Dermis blood vessel endothelial cell (primary cell): ENCODE measurements around the gene SHD. TPM values are rescaled to one million over a fixed set of nuclear protein-coding genes. Genes with fewer than 3 reads are reported as not detected.

ENCODE experiments used
- DNase-seq: peaks from one replicate; pipeline ENCODE4 v3.0.0; 2010
- total RNA-seq: library from RNA; depleted of rRNA; stranded (reverse); fragments of >200 nt; gene quantifications from 2 replicates; pipeline ENCODE4 v1.2.3, GENCODE V29; 2014

SHD gene
- total RNA-seq, 1 donor from 2014 or later, result not detected

DNA sequence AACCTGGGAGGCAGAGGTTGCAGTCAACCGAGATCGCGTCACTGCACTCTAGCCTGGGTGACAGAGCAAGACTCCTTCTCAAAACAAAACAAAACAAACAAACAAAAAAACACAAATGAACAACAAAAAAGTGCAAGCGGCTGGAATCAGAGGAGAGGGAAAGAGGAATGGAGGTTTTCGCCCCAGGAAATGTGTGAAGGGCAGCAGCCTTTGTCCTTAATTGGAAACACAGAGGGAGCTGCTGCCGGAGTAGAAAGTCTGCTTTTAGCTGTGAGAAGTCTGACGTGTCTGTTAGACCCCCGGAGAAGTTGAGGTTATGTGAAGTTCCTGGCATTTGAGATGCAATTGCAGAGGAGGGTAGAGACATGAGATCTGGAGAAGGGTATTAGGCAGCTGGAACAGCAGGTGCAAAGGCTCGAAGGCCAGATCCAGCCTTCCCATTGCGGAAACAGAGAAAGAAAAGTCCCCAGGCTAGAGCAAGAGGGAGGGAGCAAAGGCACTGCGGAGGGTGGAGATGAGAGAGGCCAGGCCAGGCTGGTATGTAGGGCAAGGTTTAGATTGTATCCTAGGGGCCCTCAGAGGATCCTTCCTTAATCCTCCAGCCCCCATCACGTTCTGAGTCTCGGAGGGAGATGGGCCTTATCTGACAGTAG, 22.6 kb downstream of the SHD start:
- DNase-seq, result no peak

DNA sequence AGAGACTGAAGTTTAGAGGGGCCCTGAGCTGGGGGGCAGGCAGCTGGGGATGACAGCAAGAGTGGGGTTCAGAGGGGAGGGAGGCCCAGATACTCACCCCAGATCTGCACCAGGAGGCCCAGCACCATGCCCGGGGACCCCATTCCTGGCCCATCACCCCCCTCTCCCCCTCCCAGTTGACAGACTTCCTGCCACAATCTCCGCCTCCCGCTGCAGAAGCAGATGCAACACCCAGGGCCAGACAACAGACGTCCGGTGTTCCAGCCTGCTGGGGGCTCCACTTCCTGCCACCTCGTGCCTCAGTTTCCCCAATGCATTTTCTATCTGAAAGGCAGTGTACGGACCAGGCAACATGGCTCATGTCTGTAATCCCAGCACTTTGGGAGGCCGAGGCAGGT, 23.2 kb downstream of the SHD start, which contains the start of gene TMIGD2:
Gene TMIGD2, minus strand, starts transcription at position 147 of the 398 bp plus-strand sequence. Its CDS starts 4 bp downstream, at position 143.
- DNase-seq, result no peak

DNA sequence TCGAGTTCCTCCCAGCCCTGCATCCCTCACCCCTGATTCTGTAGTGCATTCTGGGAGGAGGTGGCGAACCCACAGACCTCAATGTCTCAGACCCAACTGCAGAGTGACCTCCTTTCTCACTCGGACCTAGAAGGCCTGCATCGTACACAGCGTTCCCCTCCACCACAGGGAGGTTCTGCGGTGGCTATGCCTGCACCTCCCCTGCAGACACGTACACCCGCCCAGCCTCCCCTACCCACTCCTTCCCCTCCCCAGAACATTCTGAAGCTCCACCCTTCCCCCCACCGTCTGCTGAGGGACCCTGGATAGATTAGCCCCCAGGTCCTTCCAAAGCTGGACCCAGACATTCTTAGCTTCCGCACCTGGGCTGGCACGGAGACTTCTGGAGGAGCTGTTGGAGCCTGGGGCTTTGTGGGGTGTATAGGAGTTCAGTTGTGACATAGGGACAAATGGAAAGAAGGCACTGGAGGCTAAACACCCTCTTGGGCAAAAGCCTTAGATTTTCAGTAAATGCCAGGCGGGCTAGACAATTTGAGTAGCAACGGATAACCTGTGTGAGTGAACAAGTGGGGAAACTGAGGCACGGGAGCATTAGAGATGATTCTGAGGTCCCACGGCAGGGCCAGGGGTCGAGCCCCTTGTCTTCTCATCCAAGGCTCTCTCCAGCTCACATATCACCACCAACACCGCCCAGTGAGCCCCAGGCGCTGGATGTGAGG, 24.9 kb downstream of the SHD start:
- no peak for DNase-seq

DNA sequence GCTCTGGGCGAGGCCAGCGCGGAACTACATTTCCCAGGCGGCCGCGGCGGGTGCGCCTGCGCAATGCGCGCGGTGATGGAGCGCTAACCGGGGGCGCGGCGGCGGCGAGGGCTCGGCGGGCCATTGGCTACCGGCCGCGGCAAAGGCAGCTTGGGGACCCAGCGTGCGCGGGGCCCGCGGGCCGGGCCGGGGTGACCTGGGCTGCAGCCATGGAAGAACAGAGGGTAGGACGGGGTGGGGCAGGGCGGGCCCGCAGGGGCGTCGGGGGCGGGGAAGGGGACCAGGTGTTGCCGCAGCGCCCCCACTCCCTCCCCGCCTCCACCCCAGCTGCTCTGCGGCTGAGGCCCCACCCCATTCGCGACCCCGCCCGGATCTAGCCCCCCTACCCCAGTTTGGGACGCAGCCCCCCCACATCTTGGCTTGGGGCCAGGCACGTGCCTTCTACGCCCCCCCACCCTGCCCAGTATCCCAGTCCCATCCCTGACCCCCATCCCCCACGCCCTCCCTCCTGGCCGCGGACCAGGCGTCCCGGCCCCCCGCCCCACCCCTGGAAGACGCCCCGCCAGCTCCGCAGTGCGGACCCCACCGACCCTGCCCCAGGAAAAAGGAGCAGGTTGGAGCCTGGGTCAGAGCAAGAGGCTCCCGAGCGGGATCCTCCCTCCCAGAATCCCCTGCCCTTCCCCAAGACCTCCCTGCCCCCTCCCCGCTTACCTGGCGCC, 25.6 kb downstream of the SHD start, which contains the start of gene FSD1:
Gene FSD1, plus strand, starts transcription at position 61 of the 719 bp plus-strand sequence. Its CDS starts 149 bp downstream, at position 210.
- DNase-seq, result peak; percentile 57

DNA sequence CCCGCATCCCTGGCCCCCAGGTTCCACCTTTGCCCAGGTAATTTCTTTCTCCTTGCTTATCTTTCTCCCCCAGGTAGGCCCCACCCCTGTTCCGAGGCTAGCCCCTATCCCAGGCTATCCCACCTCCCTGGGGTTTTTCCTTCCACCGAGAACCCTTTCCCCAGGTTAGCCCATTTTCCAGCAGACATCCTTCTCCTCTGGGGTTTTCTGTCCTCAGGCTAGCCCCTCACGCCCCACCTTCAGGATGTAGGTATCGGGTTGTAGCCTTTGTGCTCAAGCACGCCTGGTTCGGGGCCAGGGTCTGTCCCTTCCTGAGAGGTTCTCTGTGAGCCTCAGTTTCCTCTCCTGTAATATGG, 26.2 kb downstream of the SHD start:
- DNase-seq, result no peak

DNA sequence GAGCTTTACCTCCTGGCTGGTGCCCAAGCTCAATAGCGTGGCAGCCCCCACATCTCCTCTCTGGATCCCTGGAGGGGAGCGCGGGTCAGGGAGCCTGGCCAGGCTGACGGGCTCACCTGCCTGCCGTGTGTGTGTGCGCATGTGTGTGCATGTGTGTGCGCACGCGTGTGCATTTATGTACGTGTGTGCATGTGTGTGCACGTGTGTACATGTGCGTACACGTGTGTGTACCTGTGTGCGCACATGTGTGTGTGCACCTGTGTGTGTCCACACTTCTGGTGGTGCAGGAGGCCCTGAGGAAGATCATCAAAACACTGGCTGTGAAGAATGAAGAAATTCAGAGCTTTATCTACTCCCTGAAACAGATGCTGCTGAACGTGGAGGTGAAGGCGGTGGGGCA, 26.6 kb downstream of the SHD start:
- DNase-seq, result no peak

DNA sequence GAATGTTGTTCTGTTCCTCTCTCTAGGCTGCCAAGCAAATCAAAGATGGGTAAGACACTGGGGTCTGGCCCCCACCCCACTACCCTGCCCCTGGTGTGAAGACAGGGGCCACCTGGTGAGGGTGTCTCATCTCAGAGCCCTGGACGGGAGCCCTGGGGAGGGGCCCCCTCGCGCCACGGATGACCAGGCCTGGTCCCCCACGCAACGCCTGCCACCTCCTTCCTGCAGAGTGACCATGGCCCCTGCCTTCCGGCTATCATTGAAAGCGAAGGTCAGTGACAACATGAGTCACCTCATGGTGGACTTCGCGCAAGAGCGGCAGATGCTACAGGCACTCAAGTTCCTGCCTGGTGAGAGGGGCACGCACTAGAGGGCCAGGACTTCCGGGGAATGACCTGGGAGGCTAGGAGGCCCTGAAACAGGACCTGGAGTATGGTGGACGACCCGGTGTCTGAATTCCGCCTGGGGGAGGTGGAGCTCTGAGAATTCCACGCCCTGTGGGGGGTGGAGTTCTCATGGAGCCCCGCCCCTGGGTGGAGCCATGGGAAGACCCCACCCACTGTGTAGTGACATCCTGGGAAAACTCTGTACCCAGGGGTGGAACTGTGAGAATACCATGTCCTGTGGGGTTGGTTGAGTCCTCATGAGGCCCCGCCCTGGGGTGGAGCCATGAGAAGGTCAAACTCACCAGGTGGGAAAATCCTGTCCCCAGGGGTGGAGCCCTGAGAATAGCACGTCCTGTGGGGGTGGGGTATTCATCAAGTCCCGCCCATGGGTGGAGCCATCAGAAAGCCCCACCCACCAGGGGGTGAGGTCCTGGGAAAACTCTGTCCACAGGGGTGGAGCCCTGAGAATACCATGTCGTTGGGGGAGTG, 31.4 kb downstream of the SHD start:
- no peak for DNase-seq

DNA sequence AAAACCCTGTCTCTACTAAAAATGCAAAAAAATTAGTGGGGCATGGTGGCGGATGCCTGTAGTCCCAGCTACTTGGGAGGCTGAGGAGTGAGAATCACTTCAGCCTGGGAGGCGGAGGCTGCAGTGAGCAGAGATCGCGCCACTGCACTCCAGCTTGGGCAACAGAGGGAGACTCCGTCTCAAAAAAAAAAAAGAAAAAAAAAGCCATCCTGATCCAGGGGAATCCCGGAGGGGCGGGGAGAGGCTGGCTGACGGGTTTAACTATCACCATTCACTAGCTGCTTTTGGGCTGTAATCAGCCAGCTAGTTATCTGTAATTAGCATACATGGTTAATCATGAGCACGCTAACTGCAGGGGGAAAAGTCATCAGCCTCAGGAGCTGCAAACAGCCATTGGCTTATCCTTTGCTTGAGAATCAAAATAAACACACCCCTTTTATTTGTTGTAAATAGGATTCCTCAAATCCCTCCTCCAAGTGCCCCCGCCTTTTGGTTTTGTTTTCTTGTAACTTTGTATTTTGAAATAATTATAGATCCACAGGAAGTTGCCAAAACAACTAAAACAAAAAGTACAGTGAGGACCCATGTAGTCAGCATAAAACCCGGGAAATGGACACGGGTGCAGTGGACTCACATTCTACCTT, 34.9 kb downstream of the SHD start:
- no peak for DNase-seq

DNA sequence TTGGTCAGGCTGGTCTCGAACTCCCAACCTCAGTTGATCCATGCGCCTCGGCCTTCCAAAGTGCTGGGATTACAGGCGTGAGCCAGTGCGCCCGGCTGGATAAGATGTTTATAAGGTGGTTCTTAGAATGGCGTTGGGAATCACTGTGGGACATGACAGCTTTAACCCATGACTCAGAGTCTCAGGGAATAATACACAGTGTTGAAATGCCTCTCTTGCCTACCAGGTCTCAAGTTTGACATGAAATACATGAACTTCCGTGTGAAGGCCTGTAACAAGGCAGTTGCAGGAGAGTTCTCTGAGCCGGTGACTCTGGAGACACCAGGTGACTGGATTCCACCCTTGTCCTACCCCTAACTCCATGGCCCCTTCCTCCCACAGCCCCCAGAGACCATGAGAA, 37.9 kb downstream of the SHD start:
- no peak for DNase-seq

DNA sequence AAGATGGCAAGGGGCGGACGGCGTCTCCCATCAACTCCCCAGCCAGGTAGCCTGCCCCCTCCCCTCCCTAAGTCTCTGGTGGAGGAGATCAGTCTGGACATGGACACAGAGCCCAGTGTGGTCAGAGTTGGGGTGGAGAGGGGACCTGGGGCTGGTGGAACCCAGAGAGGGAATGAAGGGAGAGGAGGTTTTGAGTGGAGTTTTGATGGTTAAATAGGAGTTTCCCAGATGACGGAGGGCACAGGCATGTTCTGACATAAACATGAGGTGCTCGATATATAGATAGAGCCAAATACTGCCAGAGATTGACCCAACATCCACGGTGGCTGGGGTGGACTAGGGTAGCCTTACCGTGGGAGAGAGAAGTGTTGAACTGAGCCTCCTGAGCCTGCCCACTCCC, 39.4 kb downstream of the SHD start:
- no peak for DNase-seq

DNA sequence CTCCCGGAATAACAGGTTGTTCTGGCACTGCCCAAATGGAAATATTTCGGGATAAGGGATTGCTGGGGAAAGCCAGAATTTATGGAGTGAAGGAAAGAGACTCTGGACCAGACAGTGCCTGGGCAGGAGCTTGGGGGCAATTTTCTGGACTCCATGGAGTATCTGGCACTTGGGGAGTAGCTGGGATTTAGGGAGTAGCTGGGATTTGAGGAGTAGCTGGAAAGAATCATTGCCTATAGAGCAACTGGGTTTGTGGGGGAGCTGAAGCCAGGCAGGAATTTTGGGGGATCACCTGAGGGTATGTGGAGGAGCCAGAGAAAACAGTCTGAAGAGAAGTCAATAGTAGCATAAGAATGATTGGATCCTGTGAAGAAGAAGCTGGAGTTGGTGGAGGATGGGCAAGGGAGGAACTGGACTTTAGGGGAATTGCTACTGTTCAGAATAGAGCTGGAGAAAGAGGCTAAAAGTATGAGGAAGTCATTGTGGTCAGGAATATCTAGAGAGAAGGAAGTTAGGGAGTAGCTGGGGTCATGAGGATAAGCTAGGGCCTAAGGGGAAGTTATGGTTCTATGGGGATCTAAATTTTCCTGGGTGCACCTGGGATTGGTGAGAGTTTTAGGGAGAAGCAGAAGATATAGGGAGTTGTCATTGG, 40.1 kb downstream of the SHD start:
- no peak for DNase-seq

DNA sequence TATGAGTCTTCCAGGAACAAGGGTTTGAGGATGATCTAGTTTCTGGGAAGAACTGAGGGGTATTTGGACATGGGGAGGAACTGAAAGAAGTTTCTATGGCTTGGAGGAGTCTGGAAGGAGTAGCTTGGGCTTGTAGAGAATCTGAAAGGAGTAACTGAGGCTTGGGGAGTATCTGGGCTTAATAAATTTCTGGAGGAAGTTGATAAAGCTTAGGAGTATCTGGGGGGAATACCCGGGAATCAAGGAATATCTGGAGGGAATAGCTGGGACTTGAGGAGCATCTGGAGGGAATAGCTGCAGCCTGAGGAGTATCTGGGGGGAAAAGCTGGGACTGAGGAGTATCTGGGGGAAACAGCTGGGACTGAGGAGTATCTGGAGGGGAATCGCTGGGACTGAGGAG, 41.4 kb downstream of the SHD start:
- no peak for DNase-seq

DNA sequence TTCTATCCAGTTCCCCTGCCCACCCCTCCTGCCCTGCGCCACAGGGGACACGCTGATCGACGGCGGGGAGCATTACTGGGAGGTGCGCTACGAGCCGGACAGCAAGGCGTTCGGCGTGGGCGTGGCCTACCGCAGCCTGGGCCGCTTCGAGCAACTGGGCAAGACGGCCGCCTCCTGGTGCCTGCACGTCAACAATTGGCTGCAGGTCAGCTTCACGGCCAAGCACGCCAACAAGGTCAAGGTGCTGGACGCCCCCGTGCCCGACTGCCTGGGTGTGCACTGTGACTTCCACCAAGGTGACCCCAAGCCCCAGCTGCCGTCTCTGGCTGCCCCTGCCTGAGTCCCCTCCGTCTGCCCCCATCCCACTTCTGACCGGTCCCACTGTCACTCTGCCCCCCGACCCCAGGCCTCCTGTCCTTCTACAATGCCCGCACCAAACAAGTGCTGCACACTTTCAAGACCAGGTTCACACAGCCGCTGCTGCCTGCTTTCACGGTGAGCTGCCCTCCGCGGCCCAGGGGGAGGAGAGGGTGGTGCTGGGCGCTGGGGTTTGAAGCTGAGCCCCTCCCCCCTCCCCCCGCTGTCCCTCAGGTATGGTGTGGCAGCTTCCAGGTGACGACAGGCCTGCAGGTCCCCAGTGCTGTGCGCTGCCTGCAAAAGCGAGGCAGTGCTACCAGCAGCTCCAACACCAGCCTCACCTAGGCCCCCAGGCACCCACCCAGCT, 44.0 kb downstream of the SHD start:
- no peak for DNase-seq

DNA sequence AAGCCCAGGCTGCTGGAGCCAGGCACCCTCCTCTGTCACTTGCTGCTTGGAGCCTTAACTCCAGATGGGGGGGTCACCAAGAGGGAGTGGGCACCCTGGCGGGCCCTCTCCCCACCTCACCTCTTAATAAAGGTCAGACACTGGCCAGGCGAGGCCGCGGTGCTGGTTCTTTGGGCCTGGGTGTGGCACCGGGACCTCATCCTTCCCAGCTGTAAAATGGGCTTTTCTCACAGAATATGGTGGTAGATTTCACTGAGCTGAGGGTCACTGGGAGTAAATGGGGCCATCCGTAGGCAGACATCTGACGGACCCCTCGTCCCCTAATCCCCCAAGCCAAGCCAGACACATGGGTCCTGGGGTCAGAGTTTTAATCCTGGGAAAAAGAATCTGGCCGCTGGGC, 44.6 kb downstream of the SHD start:
- no peak for DNase-seq

DNA sequence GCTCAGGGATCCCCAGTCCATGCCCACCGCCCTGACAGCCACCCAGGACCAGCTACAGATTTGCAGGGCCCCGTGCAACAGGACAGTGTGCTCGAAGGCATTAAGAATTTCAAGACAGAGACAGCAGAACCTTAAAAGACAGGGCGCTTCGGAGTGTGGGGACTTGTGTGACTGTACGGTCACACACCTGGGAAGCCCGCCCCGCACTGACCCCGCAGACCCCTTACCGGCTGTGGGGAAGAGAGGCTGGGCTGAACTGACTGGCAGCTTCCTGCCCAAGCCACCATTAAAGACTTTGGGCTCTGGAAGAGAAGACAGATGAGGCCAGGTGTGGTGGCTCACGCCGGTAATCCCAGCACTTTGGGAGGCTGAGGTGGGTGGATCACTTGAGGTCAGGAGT, 45.2 kb downstream of the SHD start:
- no peak for DNase-seq

DNA sequence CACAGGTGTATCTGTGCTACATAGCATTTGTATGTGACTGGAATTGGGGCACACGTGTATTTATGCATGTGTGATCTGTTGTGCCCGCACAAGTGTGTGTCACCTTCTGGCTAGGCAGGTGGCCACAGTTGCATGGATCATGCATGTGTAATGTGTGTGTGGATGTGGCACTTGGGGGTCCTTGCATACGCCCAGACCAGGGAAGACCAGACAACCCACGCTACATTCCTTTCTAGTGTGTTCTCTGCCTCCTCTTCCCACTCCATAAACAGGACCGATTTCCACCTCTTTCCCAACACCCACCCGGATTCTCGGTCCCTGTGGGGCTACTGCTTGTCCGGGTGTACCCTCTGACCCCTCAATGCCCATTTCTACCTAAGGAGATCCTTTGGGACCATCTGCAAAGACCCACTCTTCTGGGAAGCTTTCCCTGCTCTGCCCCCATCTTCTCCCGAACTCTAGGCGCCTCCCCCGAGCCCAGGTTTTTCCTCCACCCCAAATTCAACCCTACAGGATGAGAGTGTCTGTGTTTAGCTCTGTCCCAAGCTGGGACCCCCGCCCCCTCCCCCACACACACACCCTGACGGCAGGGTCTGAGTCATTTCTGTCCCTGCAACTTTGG, 47.3 kb downstream of the SHD start:
- DNase-seq, result no peak

DNA sequence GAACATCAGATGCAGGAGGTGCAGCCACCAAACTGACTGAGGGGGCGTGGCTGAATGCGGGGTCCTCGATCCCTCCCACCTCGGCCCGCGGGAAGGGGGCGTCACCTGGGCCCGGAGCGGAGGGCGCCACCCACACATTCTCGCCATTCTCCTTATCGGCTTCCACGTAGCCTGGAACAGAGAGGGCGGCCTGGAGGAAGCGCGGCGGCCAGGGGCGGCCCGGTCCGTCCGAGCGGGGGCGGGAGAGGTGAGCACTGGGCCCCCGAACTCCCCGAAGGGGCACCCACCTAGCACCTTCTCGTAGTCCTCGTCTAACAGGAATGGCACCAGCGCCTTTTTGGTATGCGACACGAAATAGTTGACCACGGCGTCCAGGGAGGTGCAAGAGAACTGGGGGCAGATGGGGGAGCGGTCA, 47.8 kb downstream of the SHD start:
- no peak for DNase-seq

DNA sequence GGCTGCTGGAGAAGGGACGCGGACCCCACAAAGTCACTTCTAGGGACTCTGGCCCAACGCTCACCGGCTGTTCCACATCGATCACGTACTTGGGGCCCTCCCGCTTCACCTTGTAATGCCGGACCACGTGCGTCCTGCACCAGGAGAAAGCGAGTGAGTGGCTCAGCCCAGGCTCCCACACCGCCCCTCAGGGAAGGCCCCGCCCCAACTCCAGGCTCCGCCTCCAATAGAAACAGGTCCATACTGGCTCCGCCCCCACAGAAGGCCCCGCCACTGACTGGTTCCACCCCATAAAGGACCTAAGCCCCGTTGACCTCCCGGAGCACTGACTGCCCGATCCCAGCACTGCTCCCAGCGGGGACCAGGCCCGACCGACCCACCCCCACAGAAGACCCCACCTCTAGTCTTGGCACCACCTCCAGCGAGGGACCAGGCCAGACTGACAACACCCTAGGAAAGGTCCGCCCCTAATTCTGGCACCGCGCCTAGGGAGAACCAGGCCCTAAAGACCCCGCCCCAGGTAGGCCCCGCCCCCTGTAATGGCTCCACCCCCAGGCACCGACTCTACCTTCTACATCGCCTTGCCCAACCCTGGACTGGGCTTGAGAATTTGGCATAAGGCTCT, 48.3 kb downstream of the SHD start:
- peak; percentile 43 for DNase-seq

DNA sequence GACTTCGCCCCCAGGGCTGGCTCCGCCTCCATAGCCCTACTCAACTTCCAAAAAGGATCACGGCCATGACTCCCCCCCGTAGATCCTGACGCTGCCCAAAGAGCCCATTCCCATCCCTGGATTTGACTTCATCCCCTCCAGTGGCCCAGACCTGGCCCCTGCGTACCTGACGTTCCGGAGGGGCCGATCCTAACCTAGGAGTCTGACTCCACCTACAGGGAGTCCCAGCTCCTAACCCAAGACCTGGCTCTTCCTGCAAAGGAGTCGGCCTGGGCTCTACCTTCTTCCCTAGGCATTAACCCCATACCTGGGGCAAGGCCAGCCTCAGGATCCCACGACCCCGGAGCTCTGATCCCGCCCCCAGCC, 48.8 kb downstream of the SHD start:
- DNase-seq, result no peak
